Caco-2 (cell line): ENCODE measurements around the gene SYTL1. TPM values are rescaled to one million over a fixed set of nuclear protein-coding genes. Genes with fewer than 3 reads are reported as not detected.

Source experiments
- BruUV-seq: library from RNA; stranded (reverse); fragments of 400-500 nt; replicated peaks from 2 replicates; lab custom pipeline; 2021; lab: Mats Ljungman, UMichigan
- CTCF ChIA-PET: fragments of 300-600 bp; sonication (Branson Sonifier 250); formaldehyde crosslinking; loops from one replicate; lab custom pipeline; 2022; ENCODE audit warnings: antibody characterized with exemption; lab: Charles Lee
- POLR2A ChIA-PET: fragments of 300-600 bp; sonication (Branson Sonifier 250); formaldehyde crosslinking; loops from one replicate; lab custom pipeline; 2022; ENCODE audit warnings: antibody characterized with exemption; lab: Charles Lee
- DNase-seq, 2 experiments: peaks; one replicate each; pipeline versions ENCODE4 v3.0.0 to v3.0.0-alpha.2; 2020 to 2022
- H3K27me3 ChIP-seq: replicated peaks from 2 replicates; pipeline ENCODE4 v1.6.0; 2011; ENCODE audit warnings: low read length; ENCODE audit not compliant: control insufficient read depth, insufficient read depth
- H3K36me3 ChIP-seq: 2 replicates; pipeline ENCODE4 v1.5.1; 2011; ENCODE audit warnings: low read length; ENCODE audit not compliant: control insufficient read depth, insufficient read depth
- H3K4me1 ChIP-seq: fragments of 250-450 bp; sonication (Bioruptor Pico); 2 replicates; pipeline ENCODE4 v1.5.1; 2020; ENCODE audit warnings: mild to moderate bottlenecking
- H3K4me3 ChIP-seq: 2 replicates; pipeline ENCODE4 v1.5.1; 2011; ENCODE audit warnings: low read depth, mild to moderate bottlenecking, control low read depth, low read length
- H3K9me3 ChIP-seq: fragments of 250-450 bp; sonication (Bioruptor Pico); 2 replicates; pipeline ENCODE4 v1.5.1; 2020; ENCODE audit warnings: mild to moderate bottlenecking, moderate library complexity
- H3K27ac Mint-ChIP-seq: one replicate; pipeline ENCODE4 v1.8.0; 2022; ENCODE audit warnings: mixed read lengths; ENCODE audit not compliant: unreplicated experiment
- H3K27me3 Mint-ChIP-seq: one replicate; pipeline ENCODE4 v1.8.0; 2022; ENCODE audit warnings: mixed read lengths; ENCODE audit not compliant: insufficient read depth, unreplicated experiment
- H3K36me3 Mint-ChIP-seq: one replicate; pipeline ENCODE4 v1.8.0; 2022; ENCODE audit warnings: mild to moderate bottlenecking, mixed read lengths; ENCODE audit not compliant: insufficient read depth, unreplicated experiment
- H3K4me1 Mint-ChIP-seq: one replicate; pipeline ENCODE4 v1.8.0; 2022; ENCODE audit warnings: low read depth, mixed read lengths; ENCODE audit not compliant: unreplicated experiment
- H3K4me3 Mint-ChIP-seq: one replicate; pipeline ENCODE4 v1.8.0; 2022; ENCODE audit warnings: mild to moderate bottlenecking, moderate library complexity, mixed read lengths; ENCODE audit not compliant: unreplicated experiment
- H3K9me3 Mint-ChIP-seq: one replicate; pipeline ENCODE4 v1.8.0; 2022; ENCODE audit warnings: mixed read lengths; ENCODE audit not compliant: unreplicated experiment
- intact Hi-C: fragments of 100-400 bp; cut with micrococcal nuclease; formaldehyde crosslinking; loops from one replicate; pipeline ENCODE4 v1.10.0; 2022; ENCODE audit not compliant: unreplicated experiment
- total RNA-seq: library from RNA; stranded (reverse); gene quantifications from 2 replicates; pipeline ENCODE4 v1.2.3, GENCODE V29; 2022
- TF ChIP-seq, protein P1 (sequence below), 2 experiments: fragments of 200-600 bp in 1 of 2; IDR thresholded peaks; 1 replicate in 1 of 2; 2 replicates in 1 of 2; pipeline versions ENCODE4 v1.5.1 to v1.8.0; 2011 to 2022; ENCODE audit warnings: antibody characterized with exemption in 1 of 2, control low read depth in 1 of 2, inconsistent platforms in 1 of 2, low read depth in 1 of 2, low read length in 1 of 2, mild to moderate bottlenecking in 1 of 2, moderate library complexity in 1 of 2; ENCODE audit not compliant: insufficient read depth in 1 of 2, severe bottlenecking in 1 of 2, unreplicated experiment in 1 of 2

SYTL1 gene
- total RNA-seq, 1 experiment from 2014 or later: 11.0 TPM

DNA sequence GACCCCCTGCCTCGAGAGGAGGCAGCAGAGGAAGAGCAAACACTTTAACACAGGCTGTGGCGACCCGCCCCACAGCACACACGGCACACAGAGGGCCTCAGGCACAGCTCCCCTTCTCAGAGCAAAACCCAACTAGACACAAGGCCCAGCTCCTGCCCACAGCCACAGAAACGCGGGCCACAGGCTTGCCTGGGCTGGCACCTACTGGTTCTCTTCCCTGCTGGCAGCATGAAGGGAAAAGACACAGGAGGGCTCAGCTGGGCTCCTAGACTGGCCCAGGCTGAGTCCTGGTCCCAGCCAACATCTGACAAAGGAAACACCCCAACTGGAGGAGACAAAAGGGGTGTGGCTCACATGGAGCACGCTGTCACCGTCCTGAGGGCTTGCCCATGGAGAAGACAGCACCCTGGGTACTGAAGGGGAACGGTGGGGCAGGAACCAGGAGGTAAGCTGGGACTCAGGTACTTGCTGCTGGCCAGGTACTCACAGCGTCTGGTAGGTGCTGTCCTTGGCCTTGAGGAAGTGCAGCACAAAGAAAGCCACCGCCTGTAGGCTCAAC, 37.8 kb downstream of the SYTL1 start:
- H3K4me3 Mint-ChIP-seq: no peak overlapping the region
- CTCF ChIA-PET: interaction anchor here (0.6 kb wide), 1 partner anchor 14 kb away, joined by 4 read pairs; no protein-coding TSS in a partner anchor
- no peaks in the 10 kb centered on the region for H3K36me3 Mint-ChIP-seq
- intact Hi-C loops: no loop called here
- DNase-seq: no peak
- H3K27me3 ChIP-seq: no peaks in the 10 kb centered on the region
- TF ChIP-seq, protein P1, sequence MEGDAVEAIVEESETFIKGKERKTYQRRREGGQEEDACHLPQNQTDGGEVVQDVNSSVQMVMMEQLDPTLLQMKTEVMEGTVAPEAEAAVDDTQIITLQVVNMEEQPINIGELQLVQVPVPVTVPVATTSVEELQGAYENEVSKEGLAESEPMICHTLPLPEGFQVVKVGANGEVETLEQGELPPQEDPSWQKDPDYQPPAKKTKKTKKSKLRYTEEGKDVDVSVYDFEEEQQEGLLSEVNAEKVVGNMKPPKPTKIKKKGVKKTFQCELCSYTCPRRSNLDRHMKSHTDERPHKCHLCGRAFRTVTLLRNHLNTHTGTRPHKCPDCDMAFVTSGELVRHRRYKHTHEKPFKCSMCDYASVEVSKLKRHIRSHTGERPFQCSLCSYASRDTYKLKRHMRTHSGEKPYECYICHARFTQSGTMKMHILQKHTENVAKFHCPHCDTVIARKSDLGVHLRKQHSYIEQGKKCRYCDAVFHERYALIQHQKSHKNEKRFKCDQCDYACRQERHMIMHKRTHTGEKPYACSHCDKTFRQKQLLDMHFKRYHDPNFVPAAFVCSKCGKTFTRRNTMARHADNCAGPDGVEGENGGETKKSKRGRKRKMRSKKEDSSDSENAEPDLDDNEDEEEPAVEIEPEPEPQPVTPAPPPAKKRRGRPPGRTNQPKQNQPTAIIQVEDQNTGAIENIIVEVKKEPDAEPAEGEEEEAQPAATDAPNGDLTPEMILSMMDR (IDR thresholded peaks at IDR 0.05; ENCODE audit: insufficient read depth in 1 of 2, low read depth in 1 of 2, low read length in 1 of 2, severe bottlenecking in 1 of 2, unreplicated experiment in 1 of 2): no peak
- H3K9me3 ChIP-seq: no peaks in the 10 kb centered on the region
- no peaks in the 10 kb centered on the region for H3K27me3 Mint-ChIP-seq
- H3K27ac Mint-ChIP-seq: no peak overlapping the region
- H3K4me1 Mint-ChIP-seq: no peaks in the 10 kb centered on the region
- H3K4me3 ChIP-seq: no peak overlapping the region
- H3K4me1 ChIP-seq: no peaks in the 10 kb centered on the region
- BruUV-seq: no TSS peak
- H3K36me3 ChIP-seq: no peaks in the 10 kb centered on the region
- POLR2A ChIA-PET: no interaction called here
- no peaks in the 10 kb centered on the region for H3K9me3 Mint-ChIP-seq

DNA sequence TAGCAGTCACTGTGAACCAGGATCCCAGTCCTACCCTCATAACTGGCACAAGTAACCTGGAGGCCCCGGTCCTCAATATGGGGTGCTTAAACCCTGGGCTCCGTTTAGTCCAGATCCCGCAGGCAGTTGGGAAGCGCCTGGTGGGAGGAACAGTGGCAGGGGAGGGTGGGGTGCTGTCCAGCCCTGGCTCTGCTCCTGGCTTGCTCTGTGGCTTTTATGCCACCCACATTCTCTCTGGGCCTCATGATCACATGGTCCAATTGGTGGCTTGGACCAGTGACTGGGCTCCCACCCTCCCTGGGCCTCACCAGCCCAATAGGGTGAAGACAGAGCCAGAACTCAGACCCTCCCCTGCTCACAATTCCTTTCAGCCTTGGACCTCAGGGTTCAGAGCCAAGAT, 38.4 kb downstream of the SYTL1 start:
- ChIA-PET POLR2A (no interaction called here), CTCF (interaction anchor here (0.6 kb wide), 1 partner anchor 15 kb away, joined by 4 read pairs; no protein-coding TSS in a partner anchor)
- Mint-ChIP-seq H3K4me3 (no peak overlapping the region), H3K27ac (no peak overlapping the region), H3K4me1 (no peaks in the 10 kb centered on the region), H3K27me3 (no peaks in the 10 kb centered on the region), H3K36me3 (no peaks in the 10 kb centered on the region), H3K9me3 (no peaks in the 10 kb centered on the region)
- no TSS peak for BruUV-seq
- no peak for DNase-seq
- intact Hi-C loops: no loop called here
- Histone ChIP-seq H3K36me3 (no peaks in the 10 kb centered on the region), H3K9me3 (no peaks in the 10 kb centered on the region), H3K4me1 (no peaks in the 10 kb centered on the region), H3K27me3 (no peaks in the 10 kb centered on the region), H3K4me3 (no peak overlapping the region)
- TF ChIP-seq, protein P1 (IDR thresholded peaks at IDR 0.05; ENCODE audit: insufficient read depth in 1 of 2, low read depth in 1 of 2, low read length in 1 of 2, severe bottlenecking in 1 of 2, unreplicated experiment in 1 of 2): no peak

DNA sequence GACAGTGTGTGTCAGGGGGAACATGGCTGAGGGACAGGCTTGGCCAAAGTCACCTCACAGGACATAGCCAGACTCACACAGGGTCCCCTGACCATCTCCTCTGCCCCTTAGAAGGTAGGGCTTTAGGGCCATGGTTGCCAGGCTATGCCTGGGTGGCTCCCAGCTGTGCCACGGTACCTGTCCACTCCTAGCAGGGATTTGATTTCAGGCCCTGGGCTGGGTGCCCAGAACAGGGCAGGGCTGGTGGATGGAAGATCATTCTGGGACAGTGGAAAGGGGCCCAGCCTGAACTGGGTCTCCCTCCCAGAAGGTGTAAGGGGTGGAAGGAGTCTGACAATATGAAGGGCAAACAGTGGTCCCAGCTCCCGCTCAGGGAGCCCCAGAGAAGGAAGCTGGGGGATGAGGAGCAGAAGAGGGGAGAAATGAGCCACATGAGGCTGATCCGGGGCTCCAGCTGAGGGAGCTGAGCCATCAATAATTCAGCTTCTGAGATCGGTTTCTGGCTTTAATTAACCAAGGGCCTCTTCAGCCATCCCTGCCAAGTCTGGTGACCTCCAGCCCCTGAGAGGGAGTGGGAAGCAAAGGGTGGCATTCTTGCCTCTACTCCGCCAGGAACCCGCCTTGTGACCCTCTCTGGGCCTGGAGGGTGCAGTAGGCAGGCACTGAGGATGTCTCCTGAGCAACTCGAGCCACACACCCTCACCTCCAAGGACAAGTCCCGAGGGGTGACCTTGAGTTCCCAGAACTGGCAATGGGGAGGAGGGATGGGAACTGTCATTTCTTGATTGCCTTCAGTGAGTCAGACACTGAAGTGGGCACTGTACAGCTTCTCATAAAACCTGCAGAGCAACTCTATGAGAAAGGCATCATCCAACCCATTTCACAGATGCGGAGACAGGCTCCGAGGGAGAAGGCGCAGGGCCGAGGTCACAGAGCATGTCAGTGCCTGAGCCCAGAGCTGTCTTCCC, 39.2 kb downstream of the SYTL1 start:
- Histone ChIP-seq H3K4me1 (no peaks in the 10 kb centered on the region), H3K4me3 (no peak overlapping the region), H3K36me3 (no peaks in the 10 kb centered on the region), H3K9me3 (no peaks in the 10 kb centered on the region), H3K27me3 (no peaks in the 10 kb centered on the region)
- intact Hi-C loops: no loop called here
- TF ChIP-seq, protein P1 (IDR thresholded peaks at IDR 0.05; ENCODE audit: insufficient read depth in 1 of 2, low read depth in 1 of 2, low read length in 1 of 2, severe bottlenecking in 1 of 2, unreplicated experiment in 1 of 2): no peak
- DNase-seq: no peak
- POLR2A ChIA-PET: no interaction called here
- no TSS peak for BruUV-seq
- Mint-ChIP-seq H3K27ac (peak overlapping the region; percentile 7), H3K36me3 (no peaks in the 10 kb centered on the region), H3K4me3 (no peak overlapping the region), H3K9me3 (no peaks in the 10 kb centered on the region), H3K4me1 (no peaks in the 10 kb centered on the region), H3K27me3 (no peaks in the 10 kb centered on the region)
- CTCF ChIA-PET: interaction anchor here (0.6 to 1.1 kb wide), 2 partner anchors 14 to 85 kb away, joined by 3 read pairs; no protein-coding TSS in a partner anchor
